Left ventricle myocardium superior (tissue), 1 donor: ENCODE measurements around the gene ERG28. TPM values are rescaled to one million over a fixed set of nuclear protein-coding genes. Genes with fewer than 3 reads are reported as not detected.
"Not testable (repeated sequence)": the region's sequence is repeated elsewhere in the genome, so short reads cannot be mapped to it uniquely, and the experiment has no call there.

Experiments used
- ATAC-seq: fragments of 200-7000 bp; cut with Tn5 transposase; one replicate; pipeline ENCODE4 v1.9.1; 2020; ENCODE audit warnings: mild to moderate bottlenecking, moderate library complexity
- DNase-seq: peaks from one replicate; pipeline ENCODE4 v3.0.0-alpha.2; 2020
- intact Hi-C: fragments of 100-400 bp; cut with micrococcal nuclease; formaldehyde crosslinking; loops from one replicate; pipeline ENCODE4 v1.11.0; 2022
- long read RNA-seq: library from polyadenylated mRNA; unstranded; transcript quantifications from one replicate; pipeline ENCODE4 v2.0.0, GENCODE V29; 2021
- total RNA-seq: library from RNA; stranded (reverse); fragmentation: NEBNext Ultra II Directional; extraction: Animal tissue kit (Norgen Biotek cat#: 25700); gene quantifications from one replicate; pipeline ENCODE4 v1.2.1, GENCODE V29; 2021
- donor health status: DM: no; HTN: yes; CAD: no; lungs with severe emphysema.

The ERG28 gene, protein sequence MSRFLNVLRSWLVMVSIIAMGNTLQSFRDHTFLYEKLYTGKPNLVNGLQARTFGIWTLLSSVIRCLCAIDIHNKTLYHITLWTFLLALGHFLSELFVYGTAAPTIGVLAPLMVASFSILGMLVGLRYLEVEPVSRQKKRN
- 6.2 TPM for total RNA-seq
- long read RNA-seq, transcript ERG28-201 (5 exons, 2,633 nt), result major isoform, 18 of 18 reads
- long read RNA-seq, partial matches to known transcripts, result 0 of 18 reads
- long read RNA-seq, other reads (novel, unspliced or antisense), result 0 of 18 reads

DNA sequence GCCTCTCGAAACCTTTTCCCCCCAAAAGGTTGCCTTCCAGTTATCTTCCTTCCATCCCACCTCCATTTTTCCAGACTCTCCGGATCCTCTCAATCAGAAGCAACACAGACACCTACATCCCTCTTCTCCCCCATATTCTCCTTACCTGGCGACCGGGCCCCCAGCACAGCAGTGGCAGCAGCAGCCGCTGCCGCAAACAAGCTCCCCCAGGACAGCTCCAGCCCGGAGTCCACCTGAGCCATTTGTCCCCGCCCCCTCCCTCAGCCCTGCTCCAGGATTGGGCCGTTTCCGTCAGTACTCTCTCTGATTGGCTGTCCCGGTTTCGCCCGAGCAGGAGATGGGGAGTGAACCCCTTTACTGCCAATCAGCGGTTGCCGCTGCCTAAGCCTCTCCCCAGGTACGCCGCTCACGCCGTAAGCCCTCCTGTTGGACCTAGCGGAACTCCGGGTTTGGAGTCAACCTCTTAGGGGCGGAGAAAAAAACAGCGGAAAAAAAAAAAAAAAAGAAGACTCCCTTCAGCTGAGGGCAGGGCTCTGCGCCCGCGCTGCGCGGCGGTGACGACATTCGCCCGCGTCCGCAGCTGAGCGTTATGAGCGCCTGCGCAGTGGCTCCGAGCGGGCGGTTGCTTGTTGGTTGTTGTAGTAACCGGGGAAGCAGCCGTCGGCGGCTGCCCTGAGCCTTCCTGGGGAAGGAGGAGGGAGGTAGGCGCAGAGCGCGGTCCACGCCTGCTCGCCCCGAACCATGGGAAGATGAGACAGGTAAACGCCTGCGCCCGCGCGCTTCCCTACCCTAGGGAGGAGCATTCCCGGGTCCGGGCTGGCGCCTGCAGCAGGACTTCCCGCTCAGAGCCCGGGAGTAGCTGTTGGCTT, at the start of gene ERG28, which contains the start of gene TTLL5:
TSS of gene ERG28 (minus strand) at position 247 of the 869 bp plus-strand sequence. CDS start 3,374 bp downstream, outside the sequence.
TSS of gene TTLL5 (plus strand) at position 617 of the 869 bp plus-strand sequence. CDS start 1,904 bp downstream, outside the sequence.
- intact Hi-C loops, result no loop called here
- DNase-seq, result peak; percentile 99
- peak; percentile 96 for ATAC-seq

DNA sequence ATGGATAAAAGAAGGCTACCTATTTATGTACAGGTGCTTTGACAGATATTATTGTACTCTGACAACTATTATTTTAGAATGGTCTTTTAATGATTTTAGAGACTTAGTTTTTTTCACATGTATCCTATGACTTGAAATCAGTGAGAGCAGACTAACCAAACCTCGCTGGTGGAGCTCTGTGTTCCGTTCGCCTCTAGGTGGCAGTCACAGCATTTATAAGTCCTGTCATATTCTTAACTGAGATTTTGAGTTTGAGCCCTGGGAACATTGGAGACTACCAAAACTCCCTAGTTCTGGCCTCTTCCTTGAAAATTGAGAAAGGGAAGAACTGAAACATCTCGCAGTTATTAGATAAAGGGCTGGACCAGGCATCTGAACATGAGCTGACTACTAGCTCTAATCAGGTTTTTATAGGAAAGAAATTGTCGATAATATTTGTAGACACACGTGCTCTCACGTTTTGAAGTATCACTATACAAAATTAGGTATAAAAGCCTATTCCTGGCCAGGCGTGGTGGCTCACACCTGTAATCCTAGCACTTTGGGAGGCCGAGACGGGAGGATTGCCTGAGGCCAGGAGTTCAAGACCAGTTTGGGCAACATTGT, 48.6 kb upstream of the ERG28 start:
- ATAC-seq (peak; percentile 69), DNase-seq (peak; percentile 73)
- intact Hi-C loops, result loop anchor here (5.0 kb wide), 1 partner anchor 273 kb away; the partner anchor contains the start of gene TGFB3

DNA sequence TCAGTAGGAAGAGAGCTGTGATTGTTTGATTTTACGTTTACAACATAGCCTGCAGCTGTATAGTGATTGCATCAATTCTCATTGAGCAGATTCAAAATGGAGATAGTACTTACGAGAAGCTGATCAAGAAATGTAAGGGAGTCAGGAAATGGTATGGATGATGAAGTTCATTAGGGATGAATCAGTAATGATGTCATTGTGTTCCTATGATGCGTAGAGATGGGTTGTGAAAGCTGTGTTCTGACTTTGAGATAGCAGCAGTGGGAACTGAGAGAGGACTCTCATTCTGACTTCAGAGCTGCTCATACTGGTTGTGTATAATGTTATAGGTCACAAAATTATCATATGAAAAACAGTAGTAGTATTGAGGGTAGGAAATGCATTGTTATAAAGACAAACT, 44.3 kb upstream of the ERG28 start:
- intact Hi-C loops, result loop anchor here (5.0 kb wide), 1 partner anchor 277 kb away; the partner anchor contains the start of gene TGFB3
- DNase-seq (no peak), ATAC-seq (no peak)

DNA sequence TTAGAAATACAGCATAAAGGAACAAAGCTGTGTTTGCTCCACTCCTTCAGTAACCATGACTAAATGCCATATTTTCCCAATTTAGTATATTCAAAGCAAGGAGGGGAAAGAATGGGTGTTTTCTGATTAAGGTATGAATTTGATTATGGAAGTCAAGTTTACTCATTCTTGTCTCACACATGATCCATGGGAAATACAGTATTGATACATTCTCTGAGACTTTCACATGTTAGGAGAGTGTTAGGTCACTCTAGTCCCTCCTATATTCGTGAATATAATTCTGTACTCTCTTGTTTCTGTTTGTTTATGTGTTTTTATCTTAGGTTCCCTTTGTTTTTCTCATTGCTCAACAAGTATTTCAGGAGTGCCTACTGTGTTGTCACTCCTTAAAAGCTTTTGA, 42.8 kb upstream of the ERG28 start:
- DNase-seq, result no peak
- no peak for ATAC-seq
- intact Hi-C loops, result no loop called here

DNA sequence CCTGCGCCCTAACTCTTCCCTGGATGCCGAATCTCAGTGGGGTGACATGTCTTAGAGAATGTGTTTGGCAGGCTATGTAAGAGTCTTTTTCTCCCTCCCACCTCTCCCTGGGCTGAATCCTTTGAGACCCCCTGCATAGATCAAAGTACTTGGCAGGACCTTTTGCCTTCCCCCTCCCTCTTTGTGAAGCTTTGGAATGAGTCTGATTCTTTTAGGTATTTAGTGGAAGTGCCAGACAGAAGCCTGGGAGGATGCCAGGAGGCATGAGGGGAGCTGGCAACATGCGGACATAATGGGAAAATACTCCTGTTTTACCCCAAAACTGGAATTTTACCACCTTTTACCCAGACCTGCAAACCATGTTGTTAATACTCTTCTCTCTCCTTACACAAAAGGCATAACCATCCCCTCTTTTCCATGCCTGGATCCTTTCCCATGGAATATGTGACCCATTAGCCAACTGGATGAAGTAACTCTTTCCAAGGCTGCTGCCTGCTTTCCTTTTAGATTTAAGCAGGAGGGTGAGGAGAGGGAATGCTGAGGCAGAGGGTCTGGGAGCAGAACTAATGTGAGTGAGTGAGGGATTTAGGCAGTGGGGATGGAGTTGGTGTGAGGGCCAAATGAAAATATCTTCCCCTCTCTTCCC, 42.1 kb upstream of the ERG28 start:
- ATAC-seq (peak; percentile 74), DNase-seq (no peak)
- intact Hi-C loops, result no loop called here

DNA sequence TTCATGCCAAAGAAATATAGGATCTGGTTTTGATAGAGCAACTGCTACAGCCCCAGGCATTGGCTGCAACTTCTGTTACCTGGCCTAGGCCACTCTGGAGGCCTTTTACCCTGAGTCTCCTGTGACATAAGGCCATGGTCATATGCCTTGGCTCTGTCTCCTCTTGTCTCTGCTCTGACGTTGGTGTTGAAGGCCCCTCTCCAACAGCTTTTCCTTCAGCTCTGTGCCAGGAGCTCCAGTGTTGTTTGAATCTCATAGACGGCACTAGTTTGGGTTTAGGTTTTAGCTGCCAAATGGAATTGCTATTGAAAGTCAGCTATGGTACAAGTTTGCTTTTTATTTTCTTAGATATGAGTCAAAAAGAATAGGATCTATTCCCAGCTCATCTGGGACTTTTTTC, 41.4 kb upstream of the ERG28 start:
- DNase-seq, result no peak
- ATAC-seq, result peak; percentile 90
- intact Hi-C loops, result no loop called here

DNA sequence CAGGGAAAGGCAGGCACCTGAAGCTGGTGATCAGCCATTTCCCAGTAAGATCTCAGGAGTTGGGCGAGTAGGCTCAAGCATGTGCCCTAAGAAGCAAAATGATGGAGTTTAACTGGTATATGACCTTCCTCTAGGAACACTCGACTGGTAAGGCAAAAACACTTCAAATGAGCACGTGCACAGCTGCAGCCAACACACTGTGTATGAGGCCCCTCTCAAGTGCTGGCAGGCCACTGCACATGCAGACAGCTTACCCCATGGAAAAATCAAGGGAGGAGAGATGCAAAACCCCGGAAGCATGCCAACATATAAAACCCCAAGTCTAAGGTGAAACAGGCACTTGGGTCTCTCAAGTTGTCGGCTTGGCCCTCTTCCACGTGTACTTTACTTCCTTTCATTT, 39.6 kb upstream of the ERG28 start:
- ATAC-seq, result no peak
- DNase-seq, result no peak
- intact Hi-C loops, result no loop called here

DNA sequence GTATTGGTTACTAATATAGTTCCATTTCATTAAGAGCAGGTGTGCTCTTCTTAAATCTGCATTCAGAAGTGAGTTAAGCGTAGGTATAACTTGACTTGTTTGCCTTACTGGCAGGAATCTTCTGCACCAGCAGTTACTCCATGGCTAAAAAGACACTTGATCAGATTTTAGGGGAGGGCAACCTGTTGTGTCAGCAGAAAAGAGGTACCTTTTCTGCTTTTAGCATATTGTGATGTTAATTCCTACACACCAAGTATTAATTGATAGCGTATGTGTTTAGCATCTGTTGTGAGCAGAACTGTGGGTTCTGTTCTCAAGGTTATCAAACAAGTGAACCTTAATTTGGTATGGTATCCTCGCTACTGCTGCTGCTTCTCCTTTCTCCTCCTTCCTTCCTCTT, 38.7 kb upstream of the ERG28 start:
- intact Hi-C loops, result no loop called here
- DNase-seq (no peak), ATAC-seq (no peak)

DNA sequence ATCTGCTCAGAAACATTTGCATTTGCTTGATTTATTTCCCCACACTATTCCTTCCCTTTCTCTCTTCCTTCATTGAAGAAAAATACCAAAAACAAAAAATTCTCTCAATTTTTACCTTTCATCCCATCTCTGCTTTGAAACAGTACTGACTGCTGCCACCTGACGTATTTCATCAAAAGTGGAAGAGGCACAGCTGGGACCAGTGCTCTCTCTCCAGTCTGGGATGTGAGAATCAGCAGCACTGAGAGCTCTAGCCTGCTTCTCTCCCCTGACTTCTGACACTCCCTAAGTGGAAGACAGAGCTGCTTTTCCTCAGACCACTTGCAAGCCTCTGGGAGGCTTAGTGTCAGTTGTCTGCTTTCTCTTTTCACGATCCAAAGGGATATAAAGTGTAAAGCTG, 37.2 kb upstream of the ERG28 start:
- intact Hi-C loops, result no loop called here
- ATAC-seq (no peak), DNase-seq (no peak)

DNA sequence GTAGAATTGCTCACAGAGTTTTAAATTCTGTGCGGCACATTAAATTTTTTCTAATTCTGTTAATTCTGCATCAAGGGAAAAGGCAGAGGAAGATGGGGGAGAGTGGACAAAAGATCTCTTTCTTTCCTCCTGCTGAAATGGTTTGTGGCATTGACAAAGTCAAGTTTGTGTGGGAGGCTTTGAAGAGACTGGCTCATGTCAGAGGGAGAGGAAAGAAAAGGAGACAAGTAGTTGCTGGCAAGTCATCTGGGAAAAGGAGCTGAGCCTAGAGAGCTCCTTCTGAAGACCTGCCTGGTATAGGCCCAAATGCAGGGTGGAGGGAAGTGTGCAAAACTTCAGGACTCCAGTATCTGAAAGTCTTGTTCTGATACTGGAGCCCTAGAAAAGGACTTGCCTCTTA, 36.7 kb upstream of the ERG28 start:
- ATAC-seq, result no peak
- intact Hi-C loops, result no loop called here

DNA sequence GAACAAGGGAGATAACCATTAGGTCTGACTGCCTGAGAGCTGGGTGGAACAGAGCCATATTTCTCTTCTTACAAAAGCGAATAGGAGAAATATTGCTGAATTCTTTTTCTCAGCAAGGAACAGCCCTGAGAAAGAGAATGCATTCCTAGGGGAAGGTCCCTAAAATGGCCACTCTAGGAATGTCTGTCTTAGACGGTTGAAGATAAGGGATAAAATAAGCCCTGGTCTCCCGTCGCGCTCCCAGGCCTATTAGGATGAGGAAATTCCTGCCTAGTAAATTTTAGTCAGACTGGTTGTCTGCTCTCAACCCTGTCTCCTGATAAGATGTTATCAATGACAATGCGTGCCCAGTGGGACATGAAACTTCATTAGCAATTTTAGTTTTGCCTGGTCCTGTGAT, 34.3 kb upstream of the ERG28 start:
- ATAC-seq, intact Hi-C loops, DNase-seq: not testable (repeated sequence)

More for the DNA sequence above, 36.7 kb upstream of the ERG28 start:
- no peak for DNase-seq

DNA sequence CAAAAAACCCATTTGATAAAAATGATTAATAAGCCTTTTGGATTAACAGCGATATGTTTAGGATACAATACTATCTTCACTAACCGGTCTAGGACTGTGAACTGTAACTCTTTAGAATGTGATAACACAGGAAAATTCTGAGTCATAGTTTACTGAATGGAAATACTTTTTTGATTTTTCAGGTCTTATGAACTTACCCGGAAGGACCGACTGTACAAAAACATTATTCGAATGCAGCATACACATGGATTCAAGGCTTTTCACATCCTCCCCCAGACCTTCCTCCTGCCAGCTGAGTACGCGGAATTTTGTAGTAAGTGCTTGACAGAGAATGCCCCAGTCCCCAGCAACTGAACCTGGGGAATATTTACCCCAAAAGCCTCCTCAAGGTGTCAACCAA, 29.3 kb upstream of the ERG28 start:
- DNase-seq, result no peak
- intact Hi-C loops, result no loop called here
- no peak for ATAC-seq

DNA sequence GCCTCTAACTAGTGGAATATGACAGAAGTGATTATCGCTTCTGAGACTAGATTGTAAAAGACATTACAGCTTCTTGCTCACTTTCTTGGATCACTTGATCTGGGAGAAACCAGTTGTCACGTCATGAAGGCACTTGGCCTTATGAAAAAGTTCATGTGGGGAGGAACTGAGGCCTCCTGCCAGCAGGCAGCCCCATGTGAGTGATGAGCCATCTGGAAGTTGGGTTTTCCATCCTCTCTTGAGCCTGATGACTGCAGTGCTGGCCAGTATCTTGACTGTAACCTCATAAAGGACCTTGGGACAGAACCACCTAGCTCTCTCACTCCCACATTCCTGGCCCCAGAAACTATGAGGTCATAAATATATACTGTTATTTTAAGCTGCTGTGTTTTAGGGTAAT, 28.3 kb upstream of the ERG28 start:
- DNase-seq (peak; percentile 64), ATAC-seq (peak; percentile 74)
- intact Hi-C loops, result no loop called here

DNA sequence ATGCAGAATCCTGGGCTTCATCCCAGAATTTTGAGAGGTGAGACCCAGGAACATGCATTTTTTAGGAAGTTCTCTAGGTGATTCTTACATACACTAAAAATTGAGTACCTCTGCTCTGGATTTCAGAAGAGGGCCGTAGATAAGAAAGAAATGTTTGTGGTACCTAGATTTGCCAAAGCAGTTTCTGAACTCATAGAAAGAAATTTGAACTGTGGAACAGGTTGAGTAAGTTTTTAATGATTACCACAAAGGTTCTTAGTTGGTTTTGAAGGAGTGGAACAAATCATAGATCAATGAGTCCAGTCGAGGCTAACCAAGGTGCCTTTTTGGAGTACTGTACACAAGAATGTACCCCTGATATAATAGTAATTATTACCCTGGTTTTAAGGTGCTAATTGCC, 25.2 kb upstream of the ERG28 start:
- ATAC-seq, result no peak
- intact Hi-C loops, result no loop called here
- DNase-seq, result no peak

DNA sequence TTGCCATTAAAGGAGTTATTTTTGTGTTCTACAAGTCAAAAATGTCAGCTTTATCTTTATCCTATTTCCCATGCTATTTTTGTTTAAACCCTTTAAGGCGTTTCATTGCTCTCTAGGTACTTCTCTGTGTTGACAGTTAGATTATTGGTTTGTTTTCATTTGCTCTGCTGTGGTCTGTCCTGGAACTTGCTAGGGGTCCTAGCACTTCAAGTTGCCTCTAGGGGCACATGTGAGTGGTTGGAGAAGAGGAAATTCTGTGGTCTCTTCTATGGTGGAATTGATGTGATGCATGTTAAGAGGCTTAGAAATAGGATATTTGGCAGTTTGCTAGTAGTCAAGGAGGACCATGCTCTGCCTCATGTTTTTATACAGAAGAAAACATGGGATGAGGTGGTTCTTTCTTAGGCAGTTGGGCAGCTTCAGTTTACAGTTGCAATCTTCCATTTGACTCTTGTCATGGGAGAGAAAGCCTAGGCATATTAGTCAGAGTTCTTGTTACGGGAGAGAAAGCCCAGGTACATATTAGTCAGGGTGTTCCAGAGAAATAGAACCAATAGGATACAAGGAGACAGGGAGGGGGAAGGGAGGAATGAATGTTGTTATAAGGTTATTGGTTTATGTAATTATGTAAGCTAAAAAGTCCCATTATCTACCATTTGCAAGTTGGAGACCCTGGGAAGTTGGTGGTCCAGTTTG, 14.7 kb upstream of the ERG28 start:
- DNase-seq (no peak), ATAC-seq (no peak)
- intact Hi-C loops, result no loop called here

DNA sequence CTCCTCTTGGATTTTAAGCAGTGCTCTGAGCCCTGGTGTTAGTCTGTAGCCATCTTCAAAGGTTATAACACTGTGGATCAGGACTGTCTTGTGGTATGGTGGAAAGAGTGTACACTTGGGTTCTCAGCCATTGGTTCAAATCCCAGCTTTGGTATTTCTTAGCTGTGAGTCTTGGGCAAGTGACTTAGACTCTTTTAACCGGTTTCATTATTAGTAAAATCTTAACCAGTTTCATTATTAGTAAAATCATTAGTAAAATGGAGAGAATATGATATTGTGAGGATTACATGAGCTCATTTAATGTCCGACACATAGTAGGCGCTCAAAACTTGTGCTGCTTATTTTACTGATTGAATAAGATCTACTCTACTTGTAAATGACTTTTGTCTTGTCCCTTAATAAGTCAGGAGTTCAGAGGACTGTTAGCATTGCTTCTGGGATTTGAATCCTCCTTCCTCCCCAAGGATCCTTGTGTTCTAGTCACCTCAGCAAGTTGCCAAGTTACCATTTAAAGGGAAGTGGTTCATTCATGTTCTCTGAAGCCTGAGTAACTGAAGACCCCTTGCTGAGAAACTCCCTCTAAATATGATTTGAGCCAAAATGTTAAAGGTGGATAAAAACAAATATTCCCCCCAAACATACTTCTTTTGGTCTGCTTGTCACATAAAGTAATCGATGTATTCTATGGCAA, 12.8 kb upstream of the ERG28 start:
- intact Hi-C loops, result no loop called here
- ATAC-seq, result no peak
- DNase-seq, result no peak

DNA sequence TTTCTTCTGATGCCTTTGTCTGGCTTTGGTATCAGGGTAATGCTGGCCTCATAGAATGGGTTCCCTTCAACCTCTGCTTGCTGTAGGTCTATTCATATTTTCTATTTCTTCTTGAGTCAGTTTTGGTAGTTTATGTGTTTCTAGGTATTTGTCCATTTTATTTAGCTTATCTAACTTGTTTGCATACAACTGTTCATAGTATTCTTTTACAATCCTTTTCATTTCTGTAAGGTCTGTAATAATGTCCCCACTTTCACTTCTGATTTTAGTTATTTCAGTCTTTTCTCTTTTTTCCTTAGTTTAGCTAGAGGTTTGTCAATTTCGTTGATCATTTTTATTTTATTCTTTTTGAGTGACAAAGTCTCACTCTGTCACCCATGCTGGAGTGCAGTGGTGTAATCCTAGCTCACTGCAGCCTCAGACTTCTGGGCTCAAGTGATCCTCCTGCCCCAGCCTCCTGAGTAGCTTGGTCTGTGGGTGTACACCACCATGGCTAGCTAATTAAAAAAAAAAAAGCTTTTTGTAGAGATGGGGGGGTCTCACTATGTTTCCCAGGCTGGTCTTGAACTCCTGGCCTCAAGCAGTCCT, 12.0 kb upstream of the ERG28 start:
- no peak for ATAC-seq
- intact Hi-C loops, result no loop called here
- no peak for DNase-seq
